WERI-Rb-1 (cell line): Measurements from ENCODE around the gene DOCK7.

ENCODE experiments used
- DNase-seq: peaks from one replicate; pipeline ENCODE4 v3.0.0-alpha.2; 2020
- H3K27ac ChIP-seq: fragments of 250-450 bp; sonication (Bioruptor Pico); 2 replicates; pipeline ENCODE4 v1.5.1; 2020; ENCODE audit warnings: mild to moderate bottlenecking, moderate library complexity
- H3K27me3 ChIP-seq: fragments of 250-450 bp; sonication (Bioruptor Pico); 2 replicates; pipeline ENCODE4 v1.5.1; 2021; ENCODE audit warnings: mild to moderate bottlenecking, low read depth, moderate library complexity; ENCODE audit not compliant: insufficient read depth, severe bottlenecking
- H3K36me3 ChIP-seq: fragments of 250-450 bp; sonication (Bioruptor Pico); 2 replicates; pipeline ENCODE4 v1.5.1; 2020; ENCODE audit warnings: mild to moderate bottlenecking, moderate library complexity
- H3K4me3 ChIP-seq: 2 replicates; pipeline ENCODE4 v1.5.1; 2011; ENCODE audit warnings: low read depth, mild to moderate bottlenecking, control low read depth, low read length
- H3K9me3 ChIP-seq: fragments of 250-450 bp; sonication (Bioruptor Pico); 2 replicates; pipeline ENCODE4 v1.5.1; 2021; ENCODE audit warnings: mild to moderate bottlenecking, moderate library complexity; ENCODE audit not compliant: severe bottlenecking
- TF ChIP-seq, protein P1 (sequence below): IDR thresholded peaks from 2 replicates; pipeline ENCODE4 v1.5.1; 2011; ENCODE audit warnings: low read depth, mild to moderate bottlenecking, control low read depth, inconsistent platforms, low read length

DOCK7 gene

DNA sequence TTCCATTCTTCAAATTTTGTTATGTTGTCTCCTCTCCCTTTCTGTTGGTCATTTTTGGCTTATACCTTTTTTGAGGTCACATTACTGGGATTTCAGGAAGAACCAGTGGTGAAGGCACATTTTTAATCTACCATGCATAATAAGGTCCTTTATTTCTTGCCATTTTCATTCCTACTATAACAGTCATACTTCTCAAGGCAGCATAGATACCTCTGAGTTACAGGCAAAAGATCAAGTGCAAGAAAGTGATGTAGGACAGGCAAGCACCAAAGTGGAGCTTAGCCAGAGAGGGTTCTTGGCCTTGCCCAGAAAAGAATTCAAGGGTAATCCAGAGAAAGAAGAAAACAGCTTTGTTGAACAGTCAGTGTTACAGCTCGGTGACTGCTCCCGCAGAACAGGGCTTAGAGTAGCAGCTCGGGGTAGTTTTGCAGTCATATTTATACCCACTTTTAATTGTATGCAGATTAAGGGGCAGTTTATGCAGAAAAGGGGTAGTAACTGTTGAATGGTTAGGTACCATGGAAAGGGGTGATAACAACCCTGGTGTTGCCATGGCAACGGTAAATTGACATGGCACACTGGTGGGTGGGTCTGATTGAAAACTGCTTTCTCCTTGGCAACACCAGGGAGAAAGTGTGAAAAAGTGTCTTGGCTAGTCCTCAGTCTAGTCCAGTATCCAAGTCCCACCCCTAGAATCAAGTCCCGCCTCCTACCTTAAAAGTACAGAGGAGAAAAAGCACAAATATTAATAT lies 39.6 kb upstream of the DOCK7 start:
- DNase-seq, result no peak
- no peaks in the 10 kb centered on the region for H3K27me3 ChIP-seq
- H3K4me3 ChIP-seq, result no peak overlapping the region
- H3K27ac ChIP-seq, result no peak overlapping the region
- TF ChIP-seq, protein P1, sequence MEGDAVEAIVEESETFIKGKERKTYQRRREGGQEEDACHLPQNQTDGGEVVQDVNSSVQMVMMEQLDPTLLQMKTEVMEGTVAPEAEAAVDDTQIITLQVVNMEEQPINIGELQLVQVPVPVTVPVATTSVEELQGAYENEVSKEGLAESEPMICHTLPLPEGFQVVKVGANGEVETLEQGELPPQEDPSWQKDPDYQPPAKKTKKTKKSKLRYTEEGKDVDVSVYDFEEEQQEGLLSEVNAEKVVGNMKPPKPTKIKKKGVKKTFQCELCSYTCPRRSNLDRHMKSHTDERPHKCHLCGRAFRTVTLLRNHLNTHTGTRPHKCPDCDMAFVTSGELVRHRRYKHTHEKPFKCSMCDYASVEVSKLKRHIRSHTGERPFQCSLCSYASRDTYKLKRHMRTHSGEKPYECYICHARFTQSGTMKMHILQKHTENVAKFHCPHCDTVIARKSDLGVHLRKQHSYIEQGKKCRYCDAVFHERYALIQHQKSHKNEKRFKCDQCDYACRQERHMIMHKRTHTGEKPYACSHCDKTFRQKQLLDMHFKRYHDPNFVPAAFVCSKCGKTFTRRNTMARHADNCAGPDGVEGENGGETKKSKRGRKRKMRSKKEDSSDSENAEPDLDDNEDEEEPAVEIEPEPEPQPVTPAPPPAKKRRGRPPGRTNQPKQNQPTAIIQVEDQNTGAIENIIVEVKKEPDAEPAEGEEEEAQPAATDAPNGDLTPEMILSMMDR, result no peak
- H3K9me3 ChIP-seq, result no peaks in the 10 kb centered on the region
- no peaks in the 10 kb centered on the region for H3K36me3 ChIP-seq

DNA sequence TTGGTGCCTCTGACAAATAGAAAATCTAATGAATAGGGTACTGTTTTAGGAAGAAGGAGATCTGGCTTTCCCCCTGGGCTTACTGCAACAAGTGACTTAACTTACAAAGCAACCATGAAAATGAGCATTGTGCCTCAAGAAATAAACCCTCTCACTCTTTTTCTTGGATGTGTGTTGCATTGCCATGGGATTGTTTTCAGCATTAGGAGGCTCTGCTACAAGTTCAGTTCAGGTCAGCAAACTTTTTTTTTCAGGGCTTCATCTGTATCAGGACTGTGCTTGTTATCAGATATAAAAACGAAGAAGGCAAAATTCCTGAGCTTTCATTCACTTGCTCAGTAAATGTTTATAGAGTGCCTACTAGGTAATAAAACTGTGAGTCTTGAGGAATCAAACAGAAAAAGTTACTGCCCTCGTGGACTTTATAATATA lies 37.8 kb upstream of the DOCK7 start:
- H3K36me3 ChIP-seq, result no peaks in the 10 kb centered on the region
- TF ChIP-seq, protein P1, result no peak
- H3K27me3 ChIP-seq, result no peaks in the 10 kb centered on the region
- no peak overlapping the region for H3K4me3 ChIP-seq
- no peaks in the 10 kb centered on the region for H3K9me3 ChIP-seq
- no peak for DNase-seq
- no peak overlapping the region for H3K27ac ChIP-seq

GRCh38 chr1:62725255-62725654 lies 37.1 kb upstream of the DOCK7 start:
- H3K9me3 ChIP-seq, result no peaks in the 10 kb centered on the region
- no peaks in the 10 kb centered on the region for H3K27me3 ChIP-seq
- H3K27ac ChIP-seq, result no peak overlapping the region
- H3K4me3 ChIP-seq, result no peak overlapping the region
- no peak for DNase-seq
- H3K36me3 ChIP-seq, result no peaks in the 10 kb centered on the region
- TF ChIP-seq, protein P1, result no peak

- TF ChIP-seq, protein P1, result no peak
Measured at GRCh38 chr1:62724430-62724829, 36.2 kb upstream of the DOCK7 start.

DNA sequence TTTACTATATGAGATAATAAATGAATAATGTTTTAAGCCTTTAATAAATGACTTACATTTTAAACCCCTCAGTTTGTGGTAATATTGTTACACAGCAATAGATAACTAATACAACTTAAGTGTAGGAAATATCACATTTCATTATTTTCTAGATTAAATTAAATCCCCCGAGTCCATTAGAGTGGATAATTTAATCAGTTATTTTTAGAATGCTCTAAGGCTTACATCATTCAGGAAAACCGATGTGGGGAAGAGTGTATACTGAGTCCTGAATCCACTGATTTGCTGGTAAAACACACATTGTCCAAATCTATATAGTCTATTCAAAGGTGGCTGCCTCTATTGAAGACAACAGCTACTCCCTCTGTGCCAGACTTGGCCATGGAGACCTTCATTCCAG lies 35.7 kb upstream of the DOCK7 start:
- Histone ChIP-seq H3K4me3 (no peak overlapping the region), H3K27me3 (no peaks in the 10 kb centered on the region), H3K9me3 (no peaks in the 10 kb centered on the region), H3K36me3 (no peaks in the 10 kb centered on the region), H3K27ac (no peak overlapping the region)
- TF ChIP-seq, protein P1, result no peak
- DNase-seq, result no peak

More at GRCh38 chr1:62724430-62724829, 36.2 kb upstream of the DOCK7 start:
- Histone ChIP-seq H3K27me3 (no peaks in the 10 kb centered on the region), H3K4me3 (no peak overlapping the region), H3K9me3 (no peaks in the 10 kb centered on the region), H3K36me3 (no peaks in the 10 kb centered on the region), H3K27ac (no peak overlapping the region)
- no peak for DNase-seq

DNA sequence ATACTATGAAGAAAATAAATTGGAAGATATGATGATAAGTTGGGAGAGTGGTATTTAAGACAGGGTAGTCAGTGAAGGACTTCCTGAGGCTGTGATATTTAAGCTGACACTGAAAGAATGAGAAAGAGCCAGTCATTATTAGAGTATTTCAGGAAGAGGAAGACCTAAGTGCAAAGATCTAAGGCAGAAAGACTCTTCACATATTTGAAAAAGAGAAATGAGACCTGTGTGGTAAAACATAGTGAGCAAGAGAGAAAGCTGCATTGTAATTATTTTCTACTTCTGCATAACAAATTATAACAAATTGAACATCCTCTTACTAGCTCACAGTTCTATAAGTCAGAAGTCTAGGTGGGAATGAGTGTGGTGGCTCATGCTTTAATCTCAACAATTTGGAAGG lies 34.6 kb upstream of the DOCK7 start:
- Histone ChIP-seq H3K4me3 (no peak overlapping the region), H3K27ac (no peak overlapping the region), H3K27me3 (no peaks in the 10 kb centered on the region), H3K9me3 (no peaks in the 10 kb centered on the region), H3K36me3 (no peaks in the 10 kb centered on the region)
- TF ChIP-seq, protein P1, result no peak
- DNase-seq, result no peak
